ENCODE measurements around the gene DISP2.

GRCh38 chr15:40379853-40380252 is 21.8 kb downstream of the DISP2 start:
- no peak for TF ChIP-seq CTCF (conservative IDR thresholded peaks at IDR 0.05)
- TF ChIP-seq ZFX (IDR thresholded peaks at IDR 0.05) = no peak

All from C4-2B (cell line).